ENCODE measurements around the gene BAG5. TPM values are rescaled to one million over a fixed set of nuclear protein-coding genes. Genes with fewer than 3 reads are reported as not detected.
A peak's percentile ranks its signal among the peaks of the same experiment; 100 is the strongest.

The BAG5 gene
- total and polyA plus RNA-seq, 2 experiments from 2014 or later = 25.8 to 28.6 TPM

DNA sequence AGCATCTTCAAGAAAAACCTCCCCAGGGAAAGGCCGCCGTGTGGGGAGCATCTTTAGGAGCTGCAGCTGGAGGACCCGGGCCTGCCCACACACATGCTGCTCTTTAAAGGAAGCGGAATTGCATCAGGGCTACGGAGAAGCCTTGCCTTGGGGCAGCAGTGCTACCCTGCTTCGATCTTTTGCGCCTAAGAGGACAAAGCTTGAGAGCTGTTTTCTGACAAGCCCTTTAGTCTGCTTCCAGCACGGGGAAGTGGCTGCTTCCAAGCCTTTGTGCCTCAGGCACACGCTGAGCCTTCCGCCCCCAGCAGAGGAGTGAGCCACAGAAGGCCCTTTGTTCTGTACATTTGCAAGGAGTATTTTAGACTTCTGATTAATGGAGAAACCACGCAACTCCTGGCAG lies 31.8 kb upstream of the BAG5 start:
- peak overlapping the region; percentile 19 for H3K4me2 ChIP-seq (ENCODE audit: unreplicated experiment)

DNA sequence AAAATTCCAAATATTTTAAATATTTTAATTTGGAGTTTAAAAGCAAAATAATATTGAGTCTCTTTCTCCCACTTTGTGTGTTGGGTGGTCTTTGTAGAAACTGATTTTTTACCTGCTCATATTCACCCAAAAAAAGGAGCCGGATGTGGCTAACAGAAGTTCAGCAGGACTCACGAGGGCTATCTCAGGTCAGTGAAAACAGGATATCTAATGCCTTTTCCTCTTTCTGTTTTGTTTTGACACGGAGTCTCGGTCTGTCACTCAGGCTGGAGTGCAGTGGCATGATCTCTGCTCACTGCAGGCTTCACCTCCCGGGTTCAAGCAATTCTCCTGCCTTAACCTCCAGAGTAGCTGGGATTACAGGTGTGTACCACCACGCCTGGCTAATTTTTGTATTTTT lies 31.1 kb upstream of the BAG5 start:
- DNase-seq = no peak
- Histone ChIP-seq H3K9me2 (ENCODE audit: insufficient read depth) (no peaks in the 10 kb centered on the region), H3K9me3 (ENCODE audit: low read depth) (no peaks in the 10 kb centered on the region), H3K79me2 (ENCODE audit: insufficient read depth) (0 out of 2 replicates have a peak, but pooled peaks cover 6% of the 10 kb centered on the region), H3K36me3 (ENCODE audit: low read depth) (peaks cover 8% of the 10 kb centered on the region; the same call in 1 of the 2 replicates), H3F3A (ENCODE audit: insufficient read depth) (peaks cover 35% of the 10 kb centered on the region), H3K27me3 (replicated peaks; ENCODE audit: insufficient read depth) (no peaks in the 10 kb centered on the region), H3K9ac (peak overlapping the region; percentile 21; the same call in 1 of the 2 replicates), H3K27ac (peak overlapping the region; percentile 53), H3K4me2 (ENCODE audit: unreplicated experiment) (peak overlapping the region; percentile 19), H3K4me3 (no peak overlapping the region), H4K20me1 (ENCODE audit: insufficient read depth) (no peaks in the 10 kb centered on the region), H2AFZ (no peak overlapping the region), H3K4me1 (ENCODE audit: insufficient read depth) (peaks cover 32% of the 10 kb centered on the region)
- in situ Hi-C loops (cut with MboI) = no loop called here
- TF ChIP-seq EZH2 (IDR thresholded peaks at IDR 0.05; ENCODE audit: insufficient read depth, poor library complexity, severe bottlenecking) (no peak), EZH2phosphoT487 (IDR thresholded peaks at IDR 0.05; ENCODE audit: insufficient read depth, low read depth) (no peak)
- WGBS, 2 experiments (ENCODE audit: low coverage in 1 of 2, low lambda C conversion rate in 2 of 2, missing lambda C conversion rate in 2 of 2) = 92 to 94% methylated on average over 6 of the region's 6 CpGs

More for the DNA sequence above, 31.8 kb upstream of the BAG5 start:
- Histone ChIP-seq H4K20me1 (ENCODE audit: insufficient read depth) (no peaks in the 10 kb centered on the region), H3K79me2 (ENCODE audit: insufficient read depth) (0 out of 2 replicates have a peak, but pooled peaks cover 6% of the 10 kb centered on the region), H3F3A (ENCODE audit: insufficient read depth) (peaks cover 37% of the 10 kb centered on the region), H3K4me3 (peak overlapping the region; percentile 20; the same call in 1 of the 2 replicates), H3K27me3 (replicated peaks; ENCODE audit: insufficient read depth) (no peaks in the 10 kb centered on the region), H3K4me1 (ENCODE audit: insufficient read depth) (peaks cover 32% of the 10 kb centered on the region), H3K9ac (peak overlapping the region; percentile 21; the same call in 1 of the 2 replicates), H3K27ac (peak overlapping the region; percentile 53), H3K9me2 (ENCODE audit: insufficient read depth) (no peaks in the 10 kb centered on the region), H2AFZ (0 out of 2 replicates have a peak overlapping the region, but pooled peaks have one; percentile 13), H3K9me3 (ENCODE audit: low read depth) (no peaks in the 10 kb centered on the region), H3K36me3 (ENCODE audit: low read depth) (0 out of 2 replicates have a peak, but pooled peaks cover 4% of the 10 kb centered on the region)
- no peak for TF ChIP-seq EZH2phosphoT487 (IDR thresholded peaks at IDR 0.05; ENCODE audit: insufficient read depth, low read depth)
- WGBS, 2 experiments (ENCODE audit: low coverage in 1 of 2, low lambda C conversion rate in 2 of 2, missing lambda C conversion rate in 2 of 2) = 14 to 15% methylated on average over 11 of the region's 11 CpGs
- peak; percentile 91 for DNase-seq
- in situ Hi-C loops (cut with MboI) = no loop called here

DNA sequence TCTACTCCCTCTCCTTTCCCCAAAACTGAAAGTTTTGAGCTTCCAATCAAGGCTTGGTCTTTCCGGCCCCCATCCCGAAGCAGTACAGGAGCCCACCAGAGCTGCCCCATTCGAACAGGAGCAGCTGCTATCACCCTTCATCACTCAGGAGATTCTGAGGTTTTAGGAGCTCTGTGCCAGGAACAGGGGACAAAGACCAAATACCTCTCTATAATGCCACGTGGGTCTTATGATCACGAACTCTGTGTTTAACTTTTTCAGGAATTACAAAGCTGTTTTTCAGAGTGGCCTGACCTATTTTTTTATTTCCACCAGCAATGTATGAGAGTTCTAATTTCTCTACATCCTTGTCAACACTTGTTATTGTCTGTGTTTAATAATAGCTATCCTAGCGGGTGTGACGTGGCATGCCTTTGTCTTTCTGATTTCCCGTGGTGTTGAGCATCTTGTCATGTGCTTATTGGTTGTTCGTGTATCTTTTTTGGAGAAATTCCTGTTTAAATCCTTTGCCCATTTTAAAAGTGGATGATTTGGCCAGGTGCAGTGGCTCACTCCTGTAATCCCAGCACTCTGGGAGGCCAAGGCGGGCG lies 22.0 kb upstream of the BAG5 start:
- 86% methylated on average over 11 of the region's 11 CpGs for WGBS, 2 experiments (ENCODE audit: low coverage in 1 of 2, low lambda C conversion rate in 2 of 2, missing lambda C conversion rate in 2 of 2)
- H3K4me3 ChIP-seq = no peak overlapping the region
- peaks cover 5% of the 10 kb centered on the region; the same call in 1 of the 2 replicates for H3K36me3 ChIP-seq (ENCODE audit: low read depth)
- H3K79me2 ChIP-seq (ENCODE audit: insufficient read depth) = peaks cover 61% of the 10 kb centered on the region
- no peak overlapping the region for H2AFZ ChIP-seq
- no peak overlapping the region for H3K9ac ChIP-seq
- no peak overlapping the region for H3K4me2 ChIP-seq (ENCODE audit: unreplicated experiment)
- H3K9me2 ChIP-seq (ENCODE audit: insufficient read depth) = no peaks in the 10 kb centered on the region
- H3F3A ChIP-seq (ENCODE audit: insufficient read depth) = no peaks in the 10 kb centered on the region
- no peak for TF ChIP-seq EZH2phosphoT487 (IDR thresholded peaks at IDR 0.05; ENCODE audit: insufficient read depth, low read depth)
- no peak for TF ChIP-seq EZH2 (IDR thresholded peaks at IDR 0.05; ENCODE audit: insufficient read depth, poor library complexity, severe bottlenecking)
- H3K27ac ChIP-seq = no peak overlapping the region
- H3K27me3 ChIP-seq (replicated peaks; ENCODE audit: insufficient read depth) = no peaks in the 10 kb centered on the region
- no peak for DNase-seq
- no peaks in the 10 kb centered on the region for H4K20me1 ChIP-seq (ENCODE audit: insufficient read depth)
- in situ Hi-C loops (cut with MboI) = no loop called here
- H3K9me3 ChIP-seq (ENCODE audit: low read depth) = no peaks in the 10 kb centered on the region
- H3K4me1 ChIP-seq (ENCODE audit: insufficient read depth) = no peaks in the 10 kb centered on the region

GRCh38 chr14:103581954-103582703 lies 19.7 kb upstream of the BAG5 start:
- no peaks in the 10 kb centered on the region; the same call in 1 of the 2 replicates for H3K36me3 ChIP-seq (ENCODE audit: low read depth)
- H3F3A ChIP-seq (ENCODE audit: insufficient read depth) = no peaks in the 10 kb centered on the region; the same call in 1 of the 2 replicates
- peaks cover 79% of the 10 kb centered on the region for H3K79me2 ChIP-seq (ENCODE audit: insufficient read depth)
- peaks cover 2% of the 10 kb centered on the region for H3K4me1 ChIP-seq (ENCODE audit: insufficient read depth)
- no peak overlapping the region for H3K4me2 ChIP-seq (ENCODE audit: unreplicated experiment)
- no peak overlapping the region for H3K27ac ChIP-seq
- no peak for DNase-seq
- H3K4me3 ChIP-seq = no peak overlapping the region
- no peak for TF ChIP-seq EZH2 (IDR thresholded peaks at IDR 0.05; ENCODE audit: insufficient read depth, poor library complexity, severe bottlenecking)
- TF ChIP-seq EZH2phosphoT487 (IDR thresholded peaks at IDR 0.05; ENCODE audit: insufficient read depth, low read depth) = no peak
- in situ Hi-C loops (cut with MboI) = no loop called here
- H3K9me3 ChIP-seq (ENCODE audit: low read depth) = no peaks in the 10 kb centered on the region
- H3K9ac ChIP-seq = no peak overlapping the region
- H4K20me1 ChIP-seq (ENCODE audit: insufficient read depth) = no peaks in the 10 kb centered on the region
- no peaks in the 10 kb centered on the region for H3K27me3 ChIP-seq (replicated peaks; ENCODE audit: insufficient read depth)
- WGBS, 2 experiments (ENCODE audit: low coverage in 1 of 2, low lambda C conversion rate in 2 of 2, missing lambda C conversion rate in 2 of 2) = 95% methylated on average over 24 to 25 of the region's 26 CpGs
- no peak overlapping the region for H2AFZ ChIP-seq
- H3K9me2 ChIP-seq (ENCODE audit: insufficient read depth) = no peaks in the 10 kb centered on the region
